ENCODE data around the gene NDST4.

The NDST4 gene

GRCh38 chr4:114921191-114921590 lies 192.2 kb downstream of the NDST4 start:
- in situ Hi-C loops (cut with HindIII; ENCODE audit: low sequenced_read_pairs): no loop called here

GRCh38 chr4:114911111-114911510 lies 202.3 kb downstream of the NDST4 start:
- in situ Hi-C loops (cut with HindIII; ENCODE audit: low sequenced_read_pairs): no loop called here

- in situ Hi-C loops (cut with HindIII; ENCODE audit: low sequenced_read_pairs): no loop called here
Measured at GRCh38 chr4:114907568-114907967, 205.9 kb downstream of the NDST4 start.

- in situ Hi-C loops (cut with HindIII; ENCODE audit: low sequenced_read_pairs): no loop called here
Measured at GRCh38 chr4:114905017-114905416, 208.4 kb downstream of the NDST4 start.

DNA sequence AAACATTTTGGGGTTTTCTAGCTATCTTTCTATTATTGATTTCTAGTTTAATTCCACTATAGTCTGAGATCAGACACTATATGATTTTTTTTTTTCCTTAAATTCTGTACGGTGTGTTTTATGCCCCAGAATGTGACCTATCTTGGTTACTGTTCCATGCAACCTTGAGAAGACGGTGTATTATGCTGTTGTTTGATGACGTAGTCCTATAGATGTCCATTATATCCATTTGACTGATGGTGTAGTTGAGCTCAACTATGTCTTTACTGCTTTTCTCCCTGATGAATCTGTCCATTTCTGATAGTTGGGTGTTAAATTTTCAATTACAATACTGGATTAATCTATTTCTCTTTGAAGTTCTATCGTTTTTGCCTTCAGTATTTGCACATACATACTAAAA lies 212.5 kb downstream of the NDST4 start:
- in situ Hi-C loops (cut with HindIII; ENCODE audit: low sequenced_read_pairs): no loop called here

DNA sequence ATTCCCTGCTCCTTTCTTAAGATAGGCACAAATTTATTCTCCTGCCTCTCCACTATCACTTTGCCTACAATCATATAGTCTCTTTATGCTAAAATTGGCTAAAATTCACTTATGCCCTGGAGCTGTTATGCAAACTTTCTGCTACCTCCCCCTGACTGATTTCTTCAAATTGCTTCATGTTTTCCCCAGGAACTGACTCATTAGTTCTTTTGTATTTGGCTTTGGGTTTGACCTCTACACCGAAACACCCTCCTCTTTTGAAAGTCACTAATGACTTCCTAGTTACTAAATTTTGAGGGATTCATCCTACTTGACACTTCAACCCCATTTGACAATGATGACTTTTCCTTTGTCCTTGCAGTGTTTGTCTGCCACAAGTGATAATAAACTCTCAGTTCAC lies 222.6 kb downstream of the NDST4 start:
- in situ Hi-C loops (cut with HindIII; ENCODE audit: low sequenced_read_pairs): no loop called here

- in situ Hi-C loops (cut with HindIII; ENCODE audit: low sequenced_read_pairs): no loop called here
Measured at GRCh38 chr4:114886761-114887160, 226.7 kb downstream of the NDST4 start.

- in situ Hi-C loops (cut with HindIII; ENCODE audit: low sequenced_read_pairs): no loop called here
Measured at GRCh38 chr4:114883641-114884040, 229.8 kb downstream of the NDST4 start.

- in situ Hi-C loops (cut with HindIII; ENCODE audit: low sequenced_read_pairs): no loop called here
Measured at GRCh38 chr4:114879916-114880669, 233.3 kb downstream of the NDST4 start.

DNA sequence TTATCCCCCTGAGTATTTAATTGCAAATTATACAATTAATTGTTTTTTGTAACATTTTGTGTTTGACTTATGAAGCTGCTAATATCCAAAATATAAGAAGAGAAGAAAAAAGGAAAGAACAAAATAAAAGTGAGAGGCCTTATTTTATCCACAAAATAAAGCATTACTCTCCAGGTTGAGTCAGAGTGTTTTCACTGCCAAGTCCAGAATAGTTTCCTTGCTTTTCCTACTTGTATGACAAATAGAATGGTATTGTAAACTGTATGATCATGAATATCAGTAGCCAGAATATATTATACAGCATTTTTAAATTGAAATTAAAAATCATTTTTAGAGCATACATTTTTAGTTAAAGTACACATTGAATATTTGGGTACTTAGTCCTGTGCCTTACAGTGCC lies 237.8 kb downstream of the NDST4 start:
- in situ Hi-C loops (cut with HindIII; ENCODE audit: low sequenced_read_pairs): no loop called here

GRCh38 chr4:114874321-114874720 lies 239.1 kb downstream of the NDST4 start:
- in situ Hi-C loops (cut with HindIII; ENCODE audit: low sequenced_read_pairs): no loop called here

DNA sequence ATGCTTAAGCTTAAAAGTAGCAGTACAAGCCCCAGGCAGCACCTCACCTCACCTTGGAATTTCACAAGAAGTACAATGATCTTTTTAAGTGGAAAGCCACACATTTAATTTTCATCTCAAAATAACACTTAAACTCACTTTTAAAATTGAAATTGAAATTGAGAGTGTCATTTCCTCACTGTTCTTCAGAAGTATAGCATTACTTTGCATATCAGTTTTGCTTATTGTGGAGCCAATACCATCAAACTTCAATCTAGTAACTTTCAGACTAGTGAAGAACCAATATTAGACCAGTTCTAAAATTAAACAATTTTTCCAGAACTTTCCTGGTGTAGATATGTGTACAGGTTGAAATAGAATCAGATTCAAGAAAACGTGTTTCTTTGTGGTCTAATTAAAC lies 242.4 kb downstream of the NDST4 start:
- in situ Hi-C loops (cut with HindIII; ENCODE audit: low sequenced_read_pairs): no loop called here

DNA sequence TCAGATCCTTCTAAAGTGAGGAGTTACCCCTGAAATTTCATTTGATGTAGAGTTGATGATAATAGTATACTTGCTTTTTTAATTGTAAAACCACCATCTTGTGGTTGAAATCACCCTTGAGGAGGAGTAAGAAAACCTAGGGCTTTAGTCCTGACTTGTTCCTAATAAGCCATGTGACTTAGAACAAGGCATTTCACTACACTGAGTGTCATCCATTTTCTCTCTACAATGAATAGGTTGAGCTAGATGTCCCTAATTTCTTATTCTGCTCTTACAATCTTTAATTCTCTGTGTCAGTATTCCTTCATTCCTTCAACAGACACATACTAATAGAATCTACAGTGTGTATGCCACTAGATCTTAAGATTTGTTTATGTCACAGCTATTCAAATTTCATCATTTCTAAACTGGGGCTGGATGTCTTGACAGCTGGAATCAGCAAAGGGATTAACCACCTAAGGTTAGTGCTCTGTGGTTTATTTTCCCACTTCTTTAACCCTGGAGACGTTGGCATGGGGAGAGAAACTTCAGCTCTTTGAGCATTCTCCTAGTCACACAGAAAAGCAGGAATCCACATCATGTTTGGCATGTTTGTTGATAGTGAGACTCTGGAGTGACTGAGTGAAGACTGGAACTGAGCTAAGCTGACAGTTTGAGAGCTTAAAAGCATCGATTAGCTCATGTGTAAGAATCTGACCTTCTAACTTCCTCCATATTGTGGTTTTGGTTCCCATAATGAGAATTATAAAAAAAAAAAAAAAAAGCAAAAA lies 246.3 kb downstream of the NDST4 start:
- in situ Hi-C loops (cut with HindIII; ENCODE audit: low sequenced_read_pairs): no loop called here

- in situ Hi-C loops (cut with HindIII; ENCODE audit: low sequenced_read_pairs): no loop called here
Measured at GRCh38 chr4:114864060-114864459, 249.4 kb downstream of the NDST4 start.

DNA sequence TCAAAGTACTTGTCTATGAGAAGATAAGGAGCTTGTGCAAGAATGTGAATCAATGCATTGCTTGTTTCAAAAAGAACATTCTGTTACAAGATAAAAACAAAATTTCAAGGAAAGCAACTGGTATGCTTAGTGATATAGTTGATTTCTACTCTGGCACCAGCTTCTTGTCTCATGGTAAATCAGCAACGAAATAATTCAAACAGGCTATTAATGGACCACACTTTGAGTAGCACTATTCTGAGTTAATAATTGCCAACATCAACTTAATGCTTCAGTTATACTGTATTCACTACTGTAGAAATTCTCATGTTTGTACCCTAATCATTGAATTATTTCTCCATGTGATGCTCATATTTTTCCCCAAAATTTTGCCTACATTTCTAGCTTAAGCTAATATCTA lies 252.6 kb downstream of the NDST4 start:
- in situ Hi-C loops (cut with HindIII; ENCODE audit: low sequenced_read_pairs): no loop called here

DNA sequence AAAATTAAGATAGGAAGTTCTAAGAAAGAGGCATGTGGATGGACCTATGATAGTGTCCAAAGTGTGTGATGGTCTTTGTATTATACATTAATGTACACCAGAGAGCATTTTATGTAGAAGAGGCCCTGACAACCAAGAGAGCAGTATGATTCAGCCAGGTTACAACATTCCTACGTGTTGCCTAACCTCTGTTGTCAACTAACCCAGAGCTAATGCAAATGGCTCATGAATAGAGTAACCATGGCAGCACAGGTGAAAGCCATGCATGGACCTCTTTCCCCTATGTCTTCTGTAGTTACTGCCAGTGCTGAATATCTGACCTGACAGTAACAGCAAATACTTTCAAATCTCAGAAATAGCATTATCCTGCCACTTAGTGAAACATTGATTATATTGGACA lies 255.6 kb downstream of the NDST4 start:
- in situ Hi-C loops (cut with HindIII; ENCODE audit: low sequenced_read_pairs): no loop called here

- in situ Hi-C loops (cut with HindIII; ENCODE audit: low sequenced_read_pairs): no loop called here
Measured at GRCh38 chr4:114839986-114840385, 273.4 kb downstream of the NDST4 start.

DNA sequence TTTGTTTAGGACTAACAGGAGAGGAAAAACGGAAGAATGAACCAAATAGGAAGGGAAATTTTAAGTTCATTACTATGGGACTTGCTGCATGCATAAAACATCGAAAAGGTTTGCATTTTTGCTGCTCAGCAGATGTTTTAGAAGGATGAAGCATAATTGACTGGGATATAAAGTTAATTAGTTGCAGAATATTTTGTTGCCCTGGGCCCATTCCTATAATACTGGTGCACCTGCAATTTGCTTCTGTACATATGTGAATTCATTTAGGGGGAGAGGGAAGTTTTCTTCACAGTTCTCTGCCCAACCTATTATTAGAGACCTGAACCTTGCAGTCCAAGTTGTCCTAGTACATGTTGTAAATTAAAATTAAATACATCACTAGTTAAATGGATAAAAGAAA lies 282.8 kb downstream of the NDST4 start:
- in situ Hi-C loops (cut with HindIII; ENCODE audit: low sequenced_read_pairs): no loop called here

GRCh38 chr4:114827651-114828050 lies 285.8 kb downstream of the NDST4 start:
- in situ Hi-C loops (cut with HindIII; ENCODE audit: low sequenced_read_pairs): no loop called here

- in situ Hi-C loops (cut with HindIII; ENCODE audit: low sequenced_read_pairs): no loop called here
Measured at GRCh38 chr4:114815760-114816159, 297.7 kb downstream of the NDST4 start.

- in situ Hi-C loops (cut with HindIII; ENCODE audit: low sequenced_read_pairs): no loop called here
Measured at GRCh38 chr4:114813961-114814360, 299.5 kb downstream of the NDST4 start.

GRCh38 chr4:114811564-114812301 lies 301.7 kb downstream of the NDST4 start:
- in situ Hi-C loops (cut with HindIII; ENCODE audit: low sequenced_read_pairs): no loop called here
